NCI-H526 treated with DMSO at 0.1 percent for 48 hours (cell line): ENCODE measurements around the gene CNOT10.
"Not testable (repeated sequence)": the region's sequence is repeated elsewhere in the genome, so short reads cannot be mapped to it uniquely, and the experiment has no call there.

Experiments used
- DNase-seq: peaks from one replicate; lab custom pipeline; 2025; lab: John Stamatoyannopoulos, UW

Gene CNOT10

GRCh38 chr3:32759342-32759741 lies 74.4 kb downstream of the CNOT10 start:
- DNase-seq = no peak

- DNase-seq = no peak
Measured at GRCh38 chr3:32764481-32764880, 79.5 kb downstream of the CNOT10 start.

- DNase-seq = no peak
Measured at GRCh38 chr3:32778389-32778788, 93.4 kb downstream of the CNOT10 start.

GRCh38 chr3:32780071-32780734 lies 95.2 kb downstream of the CNOT10 start:
- DNase-seq = no peak

GRCh38 chr3:32780735-32781210 lies 95.8 kb downstream of the CNOT10 start:
- peak; percentile 80 for DNase-seq

- DNase-seq = peak; percentile 80
Measured at GRCh38 chr3:32781211-32781968, 96.4 kb downstream of the CNOT10 start.

- not testable (repeated sequence) for DNase-seq
Measured at GRCh38 chr3:32781969-32782270, 96.9 kb downstream of the CNOT10 start.

GRCh38 chr3:32782407-32782806 lies 97.4 kb downstream of the CNOT10 start:
- DNase-seq = no peak

GRCh38 chr3:32791833-32792232 lies 106.8 kb downstream of the CNOT10 start:
- DNase-seq = no peak

- no peak for DNase-seq
Measured at GRCh38 chr3:32794487-32795308, 109.7 kb downstream of the CNOT10 start.

- DNase-seq = not testable (repeated sequence)
Measured at GRCh38 chr3:32796384-32796950, 111.5 kb downstream of the CNOT10 start.

- no peak for DNase-seq
Measured at GRCh38 chr3:32797776-32798175, 112.8 kb downstream of the CNOT10 start.

- DNase-seq = not testable (repeated sequence)
Measured at GRCh38 chr3:32801440-32801839, 116.5 kb downstream of the CNOT10 start.

GRCh38 chr3:32813180-32813579 lies 128.2 kb downstream of the CNOT10 start:
- DNase-seq = no peak

- no peak for DNase-seq
Measured at GRCh38 chr3:32814361-32814760, 129.4 kb downstream of the CNOT10 start.

- DNase-seq = peak; percentile 17
Measured at GRCh38 chr3:32815841-32816438, 131.0 kb downstream of the CNOT10 start.

GRCh38 chr3:32816439-32817256 lies 131.7 kb downstream of the CNOT10 start:
- peak; percentile 43 for DNase-seq

GRCh38 chr3:32817257-32817557 lies 132.2 kb downstream of the CNOT10 start:
- no peak for DNase-seq

- DNase-seq = peak; percentile 34
Measured at GRCh38 chr3:32817558-32818228, 132.7 kb downstream of the CNOT10 start, which contains the start of gene TRIM71. TRIM71 (plus strand) TSS chr3:32817997; CDS start chr3:32818081, 84 bp downstream.

- DNase-seq = no peak
Measured at GRCh38 chr3:32818229-32818969, 133.4 kb downstream of the CNOT10 start.
